Subcutaneous abdominal adipose tissue (tissue), 5 donors: ENCODE data around the gene PTGR2.
"Not testable (repeated sequence)": the region's sequence is repeated elsewhere in the genome, so short reads cannot be mapped to it uniquely, and the experiment has no call there.

ENCODE experiments used
- H3K27ac ChIP-seq: one replicate; pipeline ENCODE4 v1.7.0; 2013; ENCODE audit warnings: low read depth, mild to moderate bottlenecking, inconsistent platforms, low read length, moderate library complexity
- H3K27me3 ChIP-seq, 5 donors: one replicate each; pipeline ENCODE4 v1.7.0; 2013; ENCODE audit warnings: low read length in 5 of 5, inconsistent platforms in 1 of 5; ENCODE audit not compliant: control insufficient read depth in 5 of 5, insufficient read depth in 4 of 5
- H3K36me3 ChIP-seq, 5 donors: one replicate each; pipeline ENCODE4 v1.7.0; 2013; ENCODE audit warnings: low read length in 5 of 5; ENCODE audit not compliant: control insufficient read depth in 5 of 5, insufficient read depth in 5 of 5
- H3K4me1 ChIP-seq, 5 donors: one replicate each; pipeline ENCODE4 v1.7.0; 2013; ENCODE audit warnings: low read length in 5 of 5, mild to moderate bottlenecking in 3 of 5, moderate library complexity in 1 of 5; ENCODE audit not compliant: control insufficient read depth in 5 of 5, insufficient read depth in 5 of 5
- H3K4me3 ChIP-seq, 5 donors: one replicate each; pipeline ENCODE4 v1.7.0; 2013; ENCODE audit warnings: low read length in 5 of 5, low read depth in 1 of 5
- H3K9ac ChIP-seq, 5 donors: one replicate each; pipeline ENCODE4 v1.7.0; 2013; ENCODE audit warnings: low read length in 5 of 5, mild to moderate bottlenecking in 4 of 5, moderate library complexity in 3 of 5
- H3K9me3 ChIP-seq, 5 donors: one replicate each; pipeline ENCODE4 v1.7.0; 2013; ENCODE audit warnings: low read length in 5 of 5; ENCODE audit not compliant: control insufficient read depth in 5 of 5
- donor health status: healthy.
- donor health status: healthy.
- donor health status: healthy.
- donor health status: healthy.
- donor health status: healthy.

The PTGR2 gene

DNA sequence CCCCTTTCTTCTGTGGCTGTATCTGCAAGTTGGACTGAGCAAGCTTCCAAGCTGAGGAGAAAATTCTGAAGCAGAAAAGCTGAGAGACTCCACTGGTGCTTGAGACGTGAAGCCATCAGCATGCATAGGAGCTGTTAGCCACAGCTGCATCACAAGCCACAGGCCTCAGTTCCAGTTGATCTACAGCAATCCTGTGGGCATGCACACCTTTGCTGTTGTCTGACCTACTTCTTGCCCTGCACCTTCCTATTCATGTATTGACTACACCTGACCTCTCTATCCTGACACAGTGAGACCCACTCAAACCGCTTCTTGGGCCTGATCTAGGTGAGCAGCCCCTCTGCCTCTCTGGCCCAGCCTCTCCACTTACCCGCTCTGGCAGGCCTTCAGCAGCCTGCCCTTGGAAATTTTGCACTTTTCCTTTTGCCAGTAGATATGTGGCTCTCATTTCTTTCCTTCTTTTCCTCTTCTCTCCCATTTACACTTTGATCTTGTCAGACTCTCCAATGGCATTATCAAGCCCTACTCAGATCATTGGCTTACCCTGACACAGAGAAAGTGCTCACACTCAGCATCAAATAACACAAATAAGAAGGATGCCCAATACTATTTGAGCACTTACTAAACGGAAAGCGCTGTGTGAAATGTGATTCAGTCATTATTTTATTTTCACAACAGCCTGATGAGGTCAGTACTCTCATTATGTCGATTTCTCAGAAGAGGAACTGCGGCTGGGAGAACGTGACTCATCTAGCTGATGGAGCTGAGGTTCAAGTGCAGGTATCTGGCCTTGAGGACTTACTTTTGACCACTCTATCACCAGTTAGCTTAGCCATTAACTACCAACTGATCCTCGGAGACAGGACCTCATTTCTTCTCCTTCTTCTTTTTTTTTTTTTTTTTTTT is 21.9 kb upstream of the PTGR2 start:
- no peak overlapping the region for H3K4me3 ChIP-seq
- H3K4me1 ChIP-seq = peaks cover 0 to 38% (median 26%) of the 10 kb centered on the region in 5 donors
- H3K36me3 ChIP-seq = no peaks in the 10 kb centered on the region
- H3K9ac ChIP-seq = no peak overlapping the region
- H3K9me3 ChIP-seq = no peaks in the 10 kb centered on the region
- H3K27me3 ChIP-seq = no peaks in the 10 kb centered on the region
- peak overlapping the region; percentile 32 for H3K27ac ChIP-seq

- H3K4me3 ChIP-seq = no peak overlapping the region
- H3K27ac ChIP-seq = peak overlapping the region; percentile 54
- H3K36me3 ChIP-seq = no peaks in the 10 kb centered on the region
- H3K4me1 ChIP-seq = peaks cover 0 to 41% (median 25%) of the 10 kb centered on the region in 5 donors
- H3K9me3 ChIP-seq = no peaks in the 10 kb centered on the region
- H3K27me3 ChIP-seq = no peaks in the 10 kb centered on the region
- peak overlapping the region in 1 of 5 donors; percentile 38 for H3K9ac ChIP-seq
These were observed 18.6 kb upstream of the PTGR2 start for GRCh38 chr14:73833034-73833433.

- no peaks in the 10 kb centered on the region for H3K9me3 ChIP-seq
- H3K4me1 ChIP-seq = peaks cover 0 to 41% (median 25%) of the 10 kb centered on the region in 5 donors
- peak overlapping the region; percentile 54 for H3K27ac ChIP-seq
- H3K9ac ChIP-seq = peak overlapping the region in 1 of 5 donors; percentile 38
- no peaks in the 10 kb centered on the region for H3K27me3 ChIP-seq
- H3K4me3 ChIP-seq = no peak overlapping the region
- no peaks in the 10 kb centered on the region for H3K36me3 ChIP-seq
These were observed 17.9 kb upstream of the PTGR2 start for GRCh38 chr14:73833530-73834260.

GRCh38 chr14:73834261-73834625 is 17.4 kb upstream of the PTGR2 start:
- no peaks in the 10 kb centered on the region for H3K27me3 ChIP-seq
- no peaks in the 10 kb centered on the region for H3K9me3 ChIP-seq
- no peak overlapping the region for H3K9ac ChIP-seq
- no peak overlapping the region for H3K4me3 ChIP-seq
- peaks cover 0 to 40% (median 25%) of the 10 kb centered on the region in 5 donors for H3K4me1 ChIP-seq
- H3K36me3 ChIP-seq = no peaks in the 10 kb centered on the region
- H3K27ac ChIP-seq = peak overlapping the region; percentile 54

DNA sequence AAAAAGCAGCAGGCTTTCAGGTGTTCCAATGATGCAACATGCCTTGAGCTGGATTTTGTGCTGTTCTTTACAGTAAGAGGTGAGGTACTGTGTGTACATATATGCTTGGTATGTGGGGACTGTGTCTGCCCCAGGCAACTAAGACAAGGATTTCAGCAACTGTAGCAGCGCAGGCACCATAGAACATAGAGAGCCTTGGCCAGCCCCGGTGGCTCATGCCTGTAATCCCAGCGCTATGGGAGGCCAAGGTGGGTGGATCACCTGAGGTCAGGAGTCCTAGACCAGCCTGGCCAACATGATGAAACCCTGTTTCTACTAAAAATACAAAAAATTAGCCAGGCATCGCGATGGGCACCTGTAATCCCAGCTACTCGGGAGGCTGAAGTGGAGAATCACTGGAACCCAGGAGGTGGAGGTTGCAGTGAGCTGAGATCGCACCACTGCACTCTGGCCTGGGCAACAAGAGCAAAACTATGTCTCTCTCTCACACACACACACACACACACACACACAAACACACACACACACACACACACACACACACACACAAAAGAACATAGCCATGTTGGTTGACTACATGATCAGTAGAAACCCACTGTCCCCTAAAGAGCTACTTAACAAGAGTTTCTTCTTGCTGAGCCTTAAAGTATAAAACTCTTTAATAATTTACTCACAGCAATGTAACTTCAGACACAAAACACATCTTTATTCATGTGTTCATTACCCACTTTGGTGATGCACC is 13.2 kb upstream of the PTGR2 start:
- peaks cover 0 to 21% (median 16%) of the 10 kb centered on the region in 5 donors for H3K4me1 ChIP-seq
- not testable (repeated sequence) for H3K36me3 ChIP-seq, H3K9ac ChIP-seq

DNA sequence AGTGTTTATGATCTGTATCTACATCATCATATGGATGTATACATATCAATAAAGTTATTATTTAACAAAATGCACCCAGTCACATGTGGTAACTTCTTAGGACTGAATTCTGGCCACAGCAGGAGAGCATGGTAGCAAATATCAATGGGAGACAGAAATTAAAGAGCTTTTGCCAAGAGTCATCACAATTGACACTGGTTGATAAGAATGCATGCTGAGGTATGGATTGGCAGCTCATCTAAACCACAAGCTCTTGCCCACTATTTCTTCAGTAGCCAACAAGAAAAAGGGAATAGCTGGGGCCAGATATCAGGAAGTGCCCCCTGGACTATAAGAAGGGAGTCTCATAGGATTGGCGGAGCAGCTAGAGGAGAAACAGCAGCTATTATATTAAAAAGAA is 9.4 kb upstream of the PTGR2 start:
- peaks cover 0 to 3% (median under 1%) of the 10 kb centered on the region in 5 donors for H3K4me1 ChIP-seq
- no peak overlapping the region for H3K27ac ChIP-seq
- no peak overlapping the region for H3K4me3 ChIP-seq
- no peak overlapping the region for H3K9ac ChIP-seq
- no peaks in the 10 kb centered on the region for H3K27me3 ChIP-seq
- no peaks in the 10 kb centered on the region for H3K36me3 ChIP-seq
- no peaks in the 10 kb centered on the region for H3K9me3 ChIP-seq

More for the DNA sequence above, 13.2 kb upstream of the PTGR2 start:
- not testable (repeated sequence) for H3K4me3 ChIP-seq, H3K27me3 ChIP-seq, H3K9me3 ChIP-seq, H3K27ac ChIP-seq

DNA sequence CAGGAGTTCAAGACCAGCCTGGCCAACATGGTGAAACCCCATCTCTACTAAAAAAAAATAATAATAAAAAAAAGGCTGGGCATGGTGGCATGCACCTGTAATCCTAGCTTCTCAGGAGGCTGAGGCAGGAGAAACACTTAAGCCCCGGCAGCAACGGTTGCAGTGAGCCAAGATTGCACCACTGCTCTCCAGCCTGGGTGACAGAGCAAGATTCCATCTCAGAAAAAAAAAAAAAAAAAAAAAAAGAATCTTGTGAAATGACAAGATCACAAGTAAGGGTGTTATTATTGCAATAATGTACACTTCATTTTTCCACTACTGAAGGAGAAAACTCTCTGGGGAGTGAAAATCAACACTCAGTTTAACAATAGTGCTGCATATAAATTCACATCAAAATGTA is 8.8 kb upstream of the PTGR2 start:
- Histone ChIP-seq H3K27me3 (no peaks in the 10 kb centered on the region), H3K27ac (no peak overlapping the region), H3K36me3 (no peaks in the 10 kb centered on the region), H3K9me3 (no peaks in the 10 kb centered on the region), H3K9ac (no peak overlapping the region), H3K4me3 (no peak overlapping the region), H3K4me1 (no peaks in the 10 kb centered on the region)

DNA sequence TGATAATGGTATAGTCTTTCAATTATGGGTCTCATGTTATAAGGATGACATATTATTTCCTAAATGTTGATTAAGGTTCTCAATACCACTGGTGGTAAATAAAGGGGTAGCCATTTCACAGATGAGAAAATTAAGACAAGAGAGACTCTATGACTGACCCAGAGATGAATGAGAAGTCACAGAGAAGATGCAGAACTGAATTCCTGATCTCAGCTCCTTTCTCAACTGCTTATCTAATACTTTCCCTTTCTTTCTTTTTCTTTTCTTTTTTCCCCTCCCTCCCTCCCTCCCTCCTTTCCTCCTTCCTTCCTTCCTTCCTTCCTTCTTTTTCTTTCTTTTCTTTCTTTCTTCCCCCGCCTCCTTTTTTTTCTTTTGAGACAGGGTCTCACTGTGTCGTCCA is 8.3 kb upstream of the PTGR2 start:
- Histone ChIP-seq H3K4me1 (no peaks in the 10 kb centered on the region), H3K4me3 (no peak overlapping the region), H3K36me3 (no peaks in the 10 kb centered on the region), H3K27ac (no peak overlapping the region), H3K9me3 (no peaks in the 10 kb centered on the region), H3K9ac (no peak overlapping the region), H3K27me3 (no peaks in the 10 kb centered on the region)

DNA sequence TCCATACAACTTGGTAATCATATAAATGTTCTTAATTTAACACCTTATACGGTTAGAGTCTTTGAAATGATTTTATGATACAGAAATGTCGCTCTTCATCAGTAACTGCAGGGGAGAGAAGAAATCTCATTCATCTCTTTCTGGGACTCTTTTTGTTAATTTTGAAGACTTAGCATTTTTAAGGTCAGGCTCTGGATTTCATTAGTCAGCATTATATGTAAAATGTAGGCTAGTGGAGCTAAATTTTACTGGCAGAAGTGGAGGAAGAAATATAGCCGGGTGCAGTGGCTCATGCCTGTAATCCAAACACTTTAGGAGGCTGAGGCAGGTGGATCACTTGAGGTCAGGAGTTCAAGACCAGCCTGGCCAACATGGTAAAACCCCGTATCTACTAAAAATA is 4.7 kb upstream of the PTGR2 start:
- H3K27me3 ChIP-seq = no peaks in the 10 kb centered on the region
- no peak overlapping the region for H3K27ac ChIP-seq
- H3K9me3 ChIP-seq = no peaks in the 10 kb centered on the region
- H3K4me1 ChIP-seq = peaks cover 4 to 9% (median 8%) of the 10 kb centered on the region in 5 donors
- no peak overlapping the region for H3K4me3 ChIP-seq
- H3K9ac ChIP-seq = no peak overlapping the region
- no peaks in the 10 kb centered on the region for H3K36me3 ChIP-seq
